WTC11 (cell line): ENCODE results near the gene EP400. TPM values are rescaled to one million over a fixed set of nuclear protein-coding genes. Genes with fewer than 3 reads are reported as not detected.

ENCODE experiments used
- ATAC-seq: fragments of 200-7000 bp; cut with Tn5 transposase; 2 replicates; pipeline ENCODE4 v1.10.0; 2021; ENCODE audit warnings: mild to moderate bottlenecking, moderate library complexity
- CTCF ChIA-PET: fragments of 300-600 bp; sonication (Branson Sonifier 250); formaldehyde crosslinking; loops from one replicate; lab custom pipeline; 2021; ENCODE audit warnings: antibody characterized with exemption; lab: Charles Lee
- POLR2A ChIA-PET: fragments of 350-600 bp; sonication (Branson Sonifier 250); formaldehyde crosslinking; loops from one replicate; lab custom pipeline; 2021; ENCODE audit warnings: antibody characterized with exemption; lab: Charles Lee
- DNase-seq: peaks from one replicate; pipeline ENCODE4 v3.0.0; 2021; ENCODE audit warnings: low spot score
- H3K27ac Mint-ChIP-seq: 2 replicates; pipeline ENCODE4 v1.8.0; 2021; ENCODE audit warnings: mixed read lengths
- H3K27me3 Mint-ChIP-seq: 2 replicates; pipeline ENCODE4 v1.8.0; 2021; ENCODE audit warnings: low read depth, mild to moderate bottlenecking, moderate library complexity, mixed read lengths
- H3K36me3 Mint-ChIP-seq: 2 replicates; pipeline ENCODE4 v1.8.0; 2021; ENCODE audit warnings: mixed read lengths
- H3K4me1 Mint-ChIP-seq: 2 replicates; pipeline ENCODE4 v1.8.0; 2022; ENCODE audit warnings: mixed read lengths
- H3K4me3 Mint-ChIP-seq: 2 replicates; pipeline ENCODE4 v1.8.0; 2021; ENCODE audit warnings: mild to moderate bottlenecking, moderate library complexity, mixed read lengths
- H3K9me3 Mint-ChIP-seq: 2 replicates; pipeline ENCODE4 v1.8.0; 2021; ENCODE audit warnings: mixed read lengths
- ELF4 ChIP-seq: sonication (generic); formaldehyde crosslinking; IDR thresholded peaks from 2 replicates; pipeline ENCODE4 v1.8.1; 2022; ENCODE audit warnings: low read depth, mild to moderate bottlenecking, moderate library complexity, missing genetic modification reagents
- EMX1 ChIP-seq: fragments of 250-450 bp; sonication (Bioruptor Pico); IDR thresholded peaks from 2 replicates; pipeline ENCODE4 v1.8.0; 2021; ENCODE audit warnings: mild to moderate bottlenecking
- GTF2I ChIP-seq: fragments of 250-450 bp; sonication (Bioruptor Pico); conservative IDR thresholded peaks from 2 replicates; pipeline ENCODE4 v1.4.0; 2021; ENCODE audit warnings: mild to moderate bottlenecking
- OVOL2 ChIP-seq: fragments of 250-450 bp; sonication (Bioruptor Pico); IDR thresholded peaks from 2 replicates; pipeline ENCODE4 v1.9.0; 2021; ENCODE audit warnings: mild to moderate bottlenecking, borderline replicate concordance
- PRRX2 ChIP-seq: fragments of 250-450 bp; sonication (Bioruptor Pico); IDR thresholded peaks from 2 replicates; pipeline ENCODE4 v1.8.0; 2021; ENCODE audit warnings: mild to moderate bottlenecking
- TEAD4 ChIP-seq: sonication (generic); formaldehyde crosslinking; IDR thresholded peaks from 2 replicates; pipeline ENCODE4 v1.8.0; 2022; ENCODE audit warnings: mild to moderate bottlenecking, missing genetic modification reagents
- ZNF219 ChIP-seq: sonication (generic); formaldehyde crosslinking; IDR thresholded peaks from 2 replicates; pipeline ENCODE4 v1.8.0; 2023; ENCODE audit warnings: missing genetic modification reagents, mild to moderate bottlenecking, borderline replicate concordance
- ZNF317 ChIP-seq: sonication (generic); formaldehyde crosslinking; IDR thresholded peaks from 2 replicates; pipeline ENCODE4 v1.8.1; 2023; ENCODE audit warnings: low read depth, mild to moderate bottlenecking, moderate library complexity, missing genetic modification reagents, borderline replicate concordance
- ZNF396 ChIP-seq: fragments of 250-450 bp; sonication (Bioruptor Pico); IDR thresholded peaks from 2 replicates; pipeline ENCODE4 v1.8.0; 2021; ENCODE audit warnings: mild to moderate bottlenecking, moderate library complexity, borderline replicate concordance
- total RNA-seq: library from RNA; stranded (reverse); gene quantifications from 3 replicates; pipeline ENCODE4 v1.2.3, GENCODE V29; 2021
- TF ChIP-seq, protein P1 (sequence below): sonication (generic); formaldehyde crosslinking; IDR thresholded peaks from 2 replicates; pipeline ENCODE4 v1.8.1; 2023; ENCODE audit warnings: mild to moderate bottlenecking, missing genetic modification reagents
- TF ChIP-seq, protein P2 (sequence below): fragments of 250-450 bp; sonication (Bioruptor Pico); IDR thresholded peaks from 2 replicates; pipeline ENCODE4 v1.9.0; 2021; ENCODE audit warnings: mild to moderate bottlenecking
- TF ChIP-seq, protein P3 (sequence below): fragments of 250-450 bp; sonication (Bioruptor Pico); conservative IDR thresholded peaks from 2 replicates; pipeline ENCODE4 v1.9.0; 2021; ENCODE audit warnings: mild to moderate bottlenecking
- TF ChIP-seq, protein P4 (sequence below): sonication (generic); formaldehyde crosslinking; IDR thresholded peaks from 2 replicates; pipeline ENCODE4 v1.8.0; 2023; ENCODE audit warnings: missing genetic modification reagents
- TF ChIP-seq, protein P5 (sequence below): fragments of 250-450 bp; sonication (Bioruptor Pico); IDR thresholded peaks from 2 replicates; pipeline ENCODE4 v1.9.0; 2021; ENCODE audit warnings: mild to moderate bottlenecking
- TF ChIP-seq, protein P6 (sequence below): sonication (generic); formaldehyde crosslinking; IDR thresholded peaks from 2 replicates; pipeline ENCODE4 v1.8.0; 2022; ENCODE audit warnings: mild to moderate bottlenecking, missing genetic modification reagents
- TF ChIP-seq, protein P7 (sequence below): sonication (generic); formaldehyde crosslinking; IDR thresholded peaks from 2 replicates; pipeline ENCODE4 v1.8.0; 2022; ENCODE audit warnings: mild to moderate bottlenecking, missing genetic modification reagents
- TF ChIP-seq, protein P8 (sequence below): sonication (generic); formaldehyde crosslinking; IDR thresholded peaks from 2 replicates; pipeline ENCODE4 v1.8.1; 2023; ENCODE audit warnings: mild to moderate bottlenecking, missing genetic modification reagents, borderline replicate concordance
- TF ChIP-seq, protein P9 (sequence below): fragments of 200-600 bp; IDR thresholded peaks from 2 replicates; pipeline ENCODE4 v1.8.0; 2022; ENCODE audit warnings: antibody characterized with exemption

EP400 gene
- total RNA-seq, 1 experiment from 2014 or later, result 75.8 TPM

DNA sequence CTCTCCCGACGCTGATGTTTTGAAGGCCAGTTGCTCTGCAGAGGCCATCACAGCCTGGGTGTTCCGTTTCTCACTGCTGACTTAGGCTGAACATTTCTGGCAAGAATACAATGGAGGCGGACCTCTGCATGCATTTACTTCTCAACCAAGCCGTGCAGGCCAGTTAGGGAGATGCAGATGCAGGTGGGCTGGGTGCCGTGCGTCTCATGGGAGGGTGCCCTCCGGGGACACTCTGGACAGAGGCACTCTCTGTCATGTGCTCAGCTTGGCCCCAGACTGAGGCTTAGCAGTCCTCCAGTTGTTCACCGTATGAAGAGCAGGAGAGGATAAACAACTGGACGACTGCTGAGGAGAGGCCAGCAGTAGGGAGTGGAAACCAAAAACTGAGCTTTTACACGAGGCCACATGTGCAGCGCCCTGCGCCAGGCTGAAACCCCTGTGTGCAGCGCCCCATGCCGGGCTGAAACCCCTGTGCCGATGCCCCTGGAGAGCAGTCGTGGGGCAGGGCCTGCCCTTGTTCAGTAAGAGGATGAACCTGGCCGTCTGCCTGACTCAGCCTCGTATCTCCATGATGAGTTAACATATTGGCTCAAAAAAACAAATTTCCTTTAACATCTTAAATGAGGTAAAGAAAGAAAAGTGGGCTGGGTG lies 162.0 kb downstream of the EP400 start (continued):
- TF ChIP-seq, protein P1, sequence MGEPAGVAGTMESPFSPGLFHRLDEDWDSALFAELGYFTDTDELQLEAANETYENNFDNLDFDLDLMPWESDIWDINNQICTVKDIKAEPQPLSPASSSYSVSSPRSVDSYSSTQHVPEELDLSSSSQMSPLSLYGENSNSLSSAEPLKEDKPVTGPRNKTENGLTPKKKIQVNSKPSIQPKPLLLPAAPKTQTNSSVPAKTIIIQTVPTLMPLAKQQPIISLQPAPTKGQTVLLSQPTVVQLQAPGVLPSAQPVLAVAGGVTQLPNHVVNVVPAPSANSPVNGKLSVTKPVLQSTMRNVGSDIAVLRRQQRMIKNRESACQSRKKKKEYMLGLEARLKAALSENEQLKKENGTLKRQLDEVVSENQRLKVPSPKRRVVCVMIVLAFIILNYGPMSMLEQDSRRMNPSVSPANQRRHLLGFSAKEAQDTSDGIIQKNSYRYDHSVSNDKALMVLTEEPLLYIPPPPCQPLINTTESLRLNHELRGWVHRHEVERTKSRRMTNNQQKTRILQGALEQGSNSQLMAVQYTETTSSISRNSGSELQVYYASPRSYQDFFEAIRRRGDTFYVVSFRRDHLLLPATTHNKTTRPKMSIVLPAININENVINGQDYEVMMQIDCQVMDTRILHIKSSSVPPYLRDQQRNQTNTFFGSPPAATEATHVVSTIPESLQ, result no peak
- TF ChIP-seq TEAD4, result no peak

DNA sequence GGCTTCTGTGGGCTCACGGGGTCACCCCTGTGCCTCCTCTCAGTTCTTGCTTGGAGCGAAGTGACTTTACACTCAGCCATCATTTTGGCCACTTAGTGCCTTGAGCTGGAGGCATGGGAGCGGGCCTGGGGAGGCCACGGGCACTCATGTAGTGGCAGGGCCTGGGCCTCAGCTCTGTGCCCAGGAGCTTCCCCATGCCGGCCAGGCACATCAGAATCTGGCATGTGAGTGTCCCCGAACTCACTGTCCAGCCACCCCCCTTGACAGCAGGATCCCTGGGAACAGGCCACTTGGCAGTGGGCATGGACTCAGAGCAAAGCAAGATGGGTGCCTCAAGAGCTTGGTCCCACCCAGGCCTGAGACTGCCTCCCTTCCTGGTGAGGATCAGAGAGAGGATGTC lies 164.9 kb downstream of the EP400 start:
- ChIA-PET POLR2A (no interaction called here), CTCF (no interaction called here)
- Mint-ChIP-seq H3K27me3 (no peaks in the 10 kb centered on the region), H3K4me3 (no peak overlapping the region), H3K27ac (no peak overlapping the region), H3K36me3 (peaks cover 36% of the 10 kb centered on the region), H3K9me3 (no peaks in the 10 kb centered on the region), H3K4me1 (no peaks in the 10 kb centered on the region)
- DNase-seq (no peak), ATAC-seq (no peak)
- TF ChIP-seq ZNF317 (CRISPR knock-in tag) (no peak), PRRX2 (CRISPR knock-in tag) (no peak), EMX1 (CRISPR knock-in tag) (no peak), ZNF396 (CRISPR knock-in tag) (no peak), ELF4 (CRISPR knock-in tag) (no peak), ZNF219 (CRISPR knock-in tag) (no peak), GTF2I (CRISPR knock-in tag) (no peak), OVOL2 (CRISPR knock-in tag) (no peak)
- TF ChIP-seq, protein P2, sequence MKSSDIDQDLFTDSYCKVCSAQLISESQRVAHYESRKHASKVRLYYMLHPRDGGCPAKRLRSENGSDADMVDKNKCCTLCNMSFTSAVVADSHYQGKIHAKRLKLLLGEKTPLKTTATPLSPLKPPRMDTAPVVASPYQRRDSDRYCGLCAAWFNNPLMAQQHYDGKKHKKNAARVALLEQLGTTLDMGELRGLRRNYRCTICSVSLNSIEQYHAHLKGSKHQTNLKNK (CRISPR knock-in tag), result no peak
- TF ChIP-seq, protein P3, sequence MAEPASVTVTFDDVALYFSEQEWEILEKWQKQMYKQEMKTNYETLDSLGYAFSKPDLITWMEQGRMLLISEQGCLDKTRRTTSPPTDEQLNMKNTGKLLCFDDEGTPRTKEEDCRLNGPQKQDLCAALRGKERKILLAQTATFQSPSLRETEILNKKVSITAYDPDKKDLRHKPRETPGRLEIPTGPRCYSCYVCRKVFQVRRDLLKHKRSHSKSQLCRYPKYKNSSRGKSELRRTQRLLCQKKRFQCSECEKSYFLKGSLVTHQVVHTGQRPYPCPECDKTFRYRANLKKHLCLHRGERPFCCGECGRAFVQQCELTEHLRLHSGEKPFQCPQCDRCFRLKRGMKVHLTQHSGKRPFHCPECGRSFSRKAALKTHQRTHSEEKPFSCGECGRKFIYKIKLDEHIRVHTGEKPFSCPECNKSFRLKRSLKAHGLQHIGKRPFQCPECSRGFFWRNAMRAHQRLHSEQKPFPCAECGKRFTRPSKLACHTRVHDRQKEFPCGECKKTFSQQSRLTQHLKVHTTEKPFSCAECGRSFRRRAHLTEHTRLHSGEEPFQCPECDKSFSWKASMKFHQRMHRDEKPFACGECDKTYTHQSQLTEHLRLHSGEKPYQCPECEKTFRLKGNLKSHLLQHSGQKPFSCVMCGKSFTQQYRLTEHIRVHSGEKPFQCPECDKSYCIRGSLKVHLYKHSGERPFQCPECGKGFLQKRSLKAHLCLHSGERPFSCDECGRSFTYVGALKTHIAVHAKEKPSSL, result no peak
- TF ChIP-seq, protein P4, sequence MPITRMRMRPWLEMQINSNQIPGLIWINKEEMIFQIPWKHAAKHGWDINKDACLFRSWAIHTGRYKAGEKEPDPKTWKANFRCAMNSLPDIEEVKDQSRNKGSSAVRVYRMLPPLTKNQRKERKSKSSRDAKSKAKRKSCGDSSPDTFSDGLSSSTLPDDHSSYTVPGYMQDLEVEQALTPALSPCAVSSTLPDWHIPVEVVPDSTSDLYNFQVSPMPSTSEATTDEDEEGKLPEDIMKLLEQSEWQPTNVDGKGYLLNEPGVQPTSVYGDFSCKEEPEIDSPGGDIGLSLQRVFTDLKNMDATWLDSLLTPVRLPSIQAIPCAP (CRISPR knock-in tag), result no peak
- TF ChIP-seq, protein P5, sequence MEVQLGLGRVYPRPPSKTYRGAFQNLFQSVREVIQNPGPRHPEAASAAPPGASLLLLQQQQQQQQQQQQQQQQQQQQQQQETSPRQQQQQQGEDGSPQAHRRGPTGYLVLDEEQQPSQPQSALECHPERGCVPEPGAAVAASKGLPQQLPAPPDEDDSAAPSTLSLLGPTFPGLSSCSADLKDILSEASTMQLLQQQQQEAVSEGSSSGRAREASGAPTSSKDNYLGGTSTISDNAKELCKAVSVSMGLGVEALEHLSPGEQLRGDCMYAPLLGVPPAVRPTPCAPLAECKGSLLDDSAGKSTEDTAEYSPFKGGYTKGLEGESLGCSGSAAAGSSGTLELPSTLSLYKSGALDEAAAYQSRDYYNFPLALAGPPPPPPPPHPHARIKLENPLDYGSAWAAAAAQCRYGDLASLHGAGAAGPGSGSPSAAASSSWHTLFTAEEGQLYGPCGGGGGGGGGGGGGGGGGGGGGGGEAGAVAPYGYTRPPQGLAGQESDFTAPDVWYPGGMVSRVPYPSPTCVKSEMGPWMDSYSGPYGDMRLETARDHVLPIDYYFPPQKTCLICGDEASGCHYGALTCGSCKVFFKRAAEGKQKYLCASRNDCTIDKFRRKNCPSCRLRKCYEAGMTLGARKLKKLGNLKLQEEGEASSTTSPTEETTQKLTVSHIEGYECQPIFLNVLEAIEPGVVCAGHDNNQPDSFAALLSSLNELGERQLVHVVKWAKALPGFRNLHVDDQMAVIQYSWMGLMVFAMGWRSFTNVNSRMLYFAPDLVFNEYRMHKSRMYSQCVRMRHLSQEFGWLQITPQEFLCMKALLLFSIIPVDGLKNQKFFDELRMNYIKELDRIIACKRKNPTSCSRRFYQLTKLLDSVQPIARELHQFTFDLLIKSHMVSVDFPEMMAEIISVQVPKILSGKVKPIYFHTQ (CRISPR knock-in tag), result no peak
- TF ChIP-seq, protein P6, sequence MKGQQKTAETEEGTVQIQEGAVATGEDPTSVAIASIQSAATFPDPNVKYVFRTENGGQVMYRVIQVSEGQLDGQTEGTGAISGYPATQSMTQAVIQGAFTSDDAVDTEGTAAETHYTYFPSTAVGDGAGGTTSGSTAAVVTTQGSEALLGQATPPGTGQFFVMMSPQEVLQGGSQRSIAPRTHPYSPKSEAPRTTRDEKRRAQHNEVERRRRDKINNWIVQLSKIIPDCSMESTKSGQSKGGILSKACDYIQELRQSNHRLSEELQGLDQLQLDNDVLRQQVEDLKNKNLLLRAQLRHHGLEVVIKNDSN (CRISPR knock-in tag), result no peak
- TF ChIP-seq, protein P7, sequence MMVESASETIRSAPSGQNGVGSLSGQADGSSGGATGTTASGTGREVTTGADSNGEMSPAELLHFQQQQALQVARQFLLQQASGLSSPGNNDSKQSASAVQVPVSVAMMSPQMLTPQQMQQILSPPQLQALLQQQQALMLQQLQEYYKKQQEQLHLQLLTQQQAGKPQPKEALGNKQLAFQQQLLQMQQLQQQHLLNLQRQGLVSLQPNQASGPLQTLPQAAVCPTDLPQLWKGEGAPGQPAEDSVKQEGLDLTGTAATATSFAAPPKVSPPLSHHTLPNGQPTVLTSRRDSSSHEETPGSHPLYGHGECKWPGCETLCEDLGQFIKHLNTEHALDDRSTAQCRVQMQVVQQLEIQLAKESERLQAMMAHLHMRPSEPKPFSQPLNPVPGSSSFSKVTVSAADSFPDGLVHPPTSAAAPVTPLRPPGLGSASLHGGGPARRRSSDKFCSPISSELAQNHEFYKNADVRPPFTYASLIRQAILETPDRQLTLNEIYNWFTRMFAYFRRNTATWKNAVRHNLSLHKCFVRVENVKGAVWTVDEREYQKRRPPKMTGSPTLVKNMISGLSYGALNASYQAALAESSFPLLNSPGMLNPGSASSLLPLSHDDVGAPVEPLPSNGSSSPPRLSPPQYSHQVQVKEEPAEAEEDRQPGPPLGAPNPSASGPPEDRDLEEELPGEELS (CRISPR knock-in tag), result no peak
- TF ChIP-seq, protein P8, sequence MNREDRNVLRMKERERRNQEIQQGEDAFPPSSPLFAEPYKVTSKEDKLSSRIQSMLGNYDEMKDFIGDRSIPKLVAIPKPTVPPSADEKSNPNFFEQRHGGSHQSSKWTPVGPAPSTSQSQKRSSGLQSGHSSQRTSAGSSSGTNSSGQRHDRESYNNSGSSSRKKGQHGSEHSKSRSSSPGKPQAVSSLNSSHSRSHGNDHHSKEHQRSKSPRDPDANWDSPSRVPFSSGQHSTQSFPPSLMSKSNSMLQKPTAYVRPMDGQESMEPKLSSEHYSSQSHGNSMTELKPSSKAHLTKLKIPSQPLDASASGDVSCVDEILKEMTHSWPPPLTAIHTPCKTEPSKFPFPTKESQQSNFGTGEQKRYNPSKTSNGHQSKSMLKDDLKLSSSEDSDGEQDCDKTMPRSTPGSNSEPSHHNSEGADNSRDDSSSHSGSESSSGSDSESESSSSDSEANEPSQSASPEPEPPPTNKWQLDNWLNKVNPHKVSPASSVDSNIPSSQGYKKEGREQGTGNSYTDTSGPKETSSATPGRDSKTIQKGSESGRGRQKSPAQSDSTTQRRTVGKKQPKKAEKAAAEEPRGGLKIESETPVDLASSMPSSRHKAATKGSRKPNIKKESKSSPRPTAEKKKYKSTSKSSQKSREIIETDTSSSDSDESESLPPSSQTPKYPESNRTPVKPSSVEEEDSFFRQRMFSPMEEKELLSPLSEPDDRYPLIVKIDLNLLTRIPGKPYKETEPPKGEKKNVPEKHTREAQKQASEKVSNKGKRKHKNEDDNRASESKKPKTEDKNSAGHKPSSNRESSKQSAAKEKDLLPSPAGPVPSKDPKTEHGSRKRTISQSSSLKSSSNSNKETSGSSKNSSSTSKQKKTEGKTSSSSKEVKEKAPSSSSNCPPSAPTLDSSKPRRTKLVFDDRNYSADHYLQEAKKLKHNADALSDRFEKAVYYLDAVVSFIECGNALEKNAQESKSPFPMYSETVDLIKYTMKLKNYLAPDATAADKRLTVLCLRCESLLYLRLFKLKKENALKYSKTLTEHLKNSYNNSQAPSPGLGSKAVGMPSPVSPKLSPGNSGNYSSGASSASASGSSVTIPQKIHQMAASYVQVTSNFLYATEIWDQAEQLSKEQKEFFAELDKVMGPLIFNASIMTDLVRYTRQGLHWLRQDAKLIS, result no peak
- TF ChIP-seq, protein P9, sequence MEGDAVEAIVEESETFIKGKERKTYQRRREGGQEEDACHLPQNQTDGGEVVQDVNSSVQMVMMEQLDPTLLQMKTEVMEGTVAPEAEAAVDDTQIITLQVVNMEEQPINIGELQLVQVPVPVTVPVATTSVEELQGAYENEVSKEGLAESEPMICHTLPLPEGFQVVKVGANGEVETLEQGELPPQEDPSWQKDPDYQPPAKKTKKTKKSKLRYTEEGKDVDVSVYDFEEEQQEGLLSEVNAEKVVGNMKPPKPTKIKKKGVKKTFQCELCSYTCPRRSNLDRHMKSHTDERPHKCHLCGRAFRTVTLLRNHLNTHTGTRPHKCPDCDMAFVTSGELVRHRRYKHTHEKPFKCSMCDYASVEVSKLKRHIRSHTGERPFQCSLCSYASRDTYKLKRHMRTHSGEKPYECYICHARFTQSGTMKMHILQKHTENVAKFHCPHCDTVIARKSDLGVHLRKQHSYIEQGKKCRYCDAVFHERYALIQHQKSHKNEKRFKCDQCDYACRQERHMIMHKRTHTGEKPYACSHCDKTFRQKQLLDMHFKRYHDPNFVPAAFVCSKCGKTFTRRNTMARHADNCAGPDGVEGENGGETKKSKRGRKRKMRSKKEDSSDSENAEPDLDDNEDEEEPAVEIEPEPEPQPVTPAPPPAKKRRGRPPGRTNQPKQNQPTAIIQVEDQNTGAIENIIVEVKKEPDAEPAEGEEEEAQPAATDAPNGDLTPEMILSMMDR, result no peak
